OCI-LY7 (cell line): ENCODE data around the gene C5AR2.

Experiments used
- EZH2phosphoT487 ChIP-seq: fragments of 200-600 bp; sonication (generic); IDR thresholded peaks from 2 replicates; pipeline ENCODE4 v1.6.1; 2018; ENCODE audit warnings: low read depth, borderline replicate concordance, mild to moderate bottlenecking, mixed run types, antibody characterized with exemption, low read length, moderate library complexity, mixed read lengths
- TF ChIP-seq, protein P1 (sequence below): fragments of 200-600 bp; sonication (generic); conservative IDR thresholded peaks from 2 replicates; pipeline ENCODE4 v1.5.1; 2014; ENCODE audit warnings: mild to moderate bottlenecking, antibody characterized with exemption, low read length, moderate library complexity, mixed read lengths

DNA sequence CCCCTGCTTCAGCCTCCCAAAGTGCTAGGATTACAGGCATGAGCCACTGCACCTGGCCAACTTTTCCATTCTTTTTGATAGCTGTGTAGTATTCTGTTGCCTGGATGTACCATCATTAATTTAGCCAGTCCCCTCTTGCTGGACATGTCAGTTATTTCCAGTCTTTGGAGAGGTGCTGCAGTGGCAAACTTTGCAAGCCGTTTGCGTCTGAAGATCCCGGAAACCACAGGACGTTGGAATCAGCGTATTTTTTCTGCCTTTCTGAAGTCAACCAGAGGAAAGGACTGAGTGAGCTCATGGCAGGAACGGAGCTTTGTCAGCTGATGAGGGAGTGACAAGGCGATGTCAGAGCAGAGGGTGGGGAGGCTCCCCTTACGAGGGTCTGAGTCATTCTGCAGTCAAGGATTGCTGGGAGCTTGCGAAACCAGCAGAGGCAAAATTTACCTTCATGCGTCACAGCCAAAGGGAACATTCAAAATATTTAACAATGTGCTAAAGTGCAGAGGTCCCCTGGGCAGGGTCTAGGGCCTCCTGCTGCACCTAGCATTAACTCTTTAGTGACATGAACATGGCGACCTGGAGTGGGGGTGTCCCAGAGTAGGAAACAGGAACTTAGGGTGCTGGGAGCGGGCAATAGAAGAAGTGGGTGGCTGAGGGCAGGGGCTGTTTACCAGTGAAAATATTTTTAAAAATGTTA lies 16.7 kb upstream of the C5AR2 start:
- TF ChIP-seq, protein P1, sequence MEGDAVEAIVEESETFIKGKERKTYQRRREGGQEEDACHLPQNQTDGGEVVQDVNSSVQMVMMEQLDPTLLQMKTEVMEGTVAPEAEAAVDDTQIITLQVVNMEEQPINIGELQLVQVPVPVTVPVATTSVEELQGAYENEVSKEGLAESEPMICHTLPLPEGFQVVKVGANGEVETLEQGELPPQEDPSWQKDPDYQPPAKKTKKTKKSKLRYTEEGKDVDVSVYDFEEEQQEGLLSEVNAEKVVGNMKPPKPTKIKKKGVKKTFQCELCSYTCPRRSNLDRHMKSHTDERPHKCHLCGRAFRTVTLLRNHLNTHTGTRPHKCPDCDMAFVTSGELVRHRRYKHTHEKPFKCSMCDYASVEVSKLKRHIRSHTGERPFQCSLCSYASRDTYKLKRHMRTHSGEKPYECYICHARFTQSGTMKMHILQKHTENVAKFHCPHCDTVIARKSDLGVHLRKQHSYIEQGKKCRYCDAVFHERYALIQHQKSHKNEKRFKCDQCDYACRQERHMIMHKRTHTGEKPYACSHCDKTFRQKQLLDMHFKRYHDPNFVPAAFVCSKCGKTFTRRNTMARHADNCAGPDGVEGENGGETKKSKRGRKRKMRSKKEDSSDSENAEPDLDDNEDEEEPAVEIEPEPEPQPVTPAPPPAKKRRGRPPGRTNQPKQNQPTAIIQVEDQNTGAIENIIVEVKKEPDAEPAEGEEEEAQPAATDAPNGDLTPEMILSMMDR: no peak
- TF ChIP-seq EZH2phosphoT487: no peak
